ENCODE data around the gene TBC1D1.

DNA sequence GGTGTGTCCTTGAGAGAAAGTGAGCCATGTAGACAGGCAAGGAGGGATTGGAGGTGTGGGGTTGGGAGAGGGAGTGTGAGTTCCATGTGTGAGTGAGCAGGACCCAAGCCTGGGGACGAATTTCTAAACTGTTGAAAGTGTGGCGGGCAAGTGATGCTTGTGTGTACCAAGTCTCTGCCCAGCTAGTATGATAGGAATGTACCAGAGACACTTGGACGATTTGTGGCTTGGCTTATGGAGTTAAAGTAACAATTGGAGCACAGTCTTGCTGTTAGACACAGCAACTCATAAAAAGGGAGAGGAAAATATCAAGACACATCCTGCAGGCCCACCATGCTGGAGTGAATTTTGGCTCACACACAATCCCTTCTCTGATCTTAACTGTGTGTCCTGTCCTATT is 77.9 kb downstream of the TBC1D1 start:
- TF ChIP-seq, protein P1, sequence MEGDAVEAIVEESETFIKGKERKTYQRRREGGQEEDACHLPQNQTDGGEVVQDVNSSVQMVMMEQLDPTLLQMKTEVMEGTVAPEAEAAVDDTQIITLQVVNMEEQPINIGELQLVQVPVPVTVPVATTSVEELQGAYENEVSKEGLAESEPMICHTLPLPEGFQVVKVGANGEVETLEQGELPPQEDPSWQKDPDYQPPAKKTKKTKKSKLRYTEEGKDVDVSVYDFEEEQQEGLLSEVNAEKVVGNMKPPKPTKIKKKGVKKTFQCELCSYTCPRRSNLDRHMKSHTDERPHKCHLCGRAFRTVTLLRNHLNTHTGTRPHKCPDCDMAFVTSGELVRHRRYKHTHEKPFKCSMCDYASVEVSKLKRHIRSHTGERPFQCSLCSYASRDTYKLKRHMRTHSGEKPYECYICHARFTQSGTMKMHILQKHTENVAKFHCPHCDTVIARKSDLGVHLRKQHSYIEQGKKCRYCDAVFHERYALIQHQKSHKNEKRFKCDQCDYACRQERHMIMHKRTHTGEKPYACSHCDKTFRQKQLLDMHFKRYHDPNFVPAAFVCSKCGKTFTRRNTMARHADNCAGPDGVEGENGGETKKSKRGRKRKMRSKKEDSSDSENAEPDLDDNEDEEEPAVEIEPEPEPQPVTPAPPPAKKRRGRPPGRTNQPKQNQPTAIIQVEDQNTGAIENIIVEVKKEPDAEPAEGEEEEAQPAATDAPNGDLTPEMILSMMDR (IDR thresholded peaks at IDR 0.05), result no peak
- no peak for TF ChIP-seq POLR2A (IDR thresholded peaks at IDR 0.05)

Measured in body of pancreas (tissue), 4 donors.